OCI-LY3 (cell line): ENCODE results near the gene HHATL.

Experiments used
- H2AFZ ChIP-seq: fragments of 200-600, 300-600 bp; shearing (Covaris generic); 2 replicates; pipeline ENCODE4 v1.6.0; 2014; ENCODE audit warnings: antibody characterized with exemption, low read depth, low read length
- H3K27ac ChIP-seq: fragments of 200-600, 300-600 bp; sonication (generic); 2 replicates; pipeline ENCODE4 v1.5.1; 2014; ENCODE audit warnings: mild to moderate bottlenecking, low read length, moderate library complexity, mixed read lengths
- H3K27me3 ChIP-seq: fragments of 200-600, 300-600 bp; sonication (generic); 2 replicates; pipeline ENCODE4 v1.6.1; 2014; ENCODE audit warnings: low read depth, low read length, mixed read lengths
- H3K36me3 ChIP-seq: fragments of 200-600, 300-600 bp; sonication (generic); replicated peaks from 2 replicates; pipeline ENCODE3; 2014; ENCODE audit warnings: low read depth, low read length, mixed read lengths
- H3K4me1 ChIP-seq: fragments of 300-600, 200-600 bp; sonication (generic); 2 replicates; pipeline ENCODE4 v1.6.1; 2014; ENCODE audit warnings: low read length, mixed read lengths
- H3K4me2 ChIP-seq: fragments of 200-600, 300-600 bp; sonication (generic); 2 replicates; pipeline ENCODE4 v1.6.1; 2014; ENCODE audit warnings: low read length, mixed read lengths
- H3K4me3 ChIP-seq: fragments of 300-600, 200-600 bp; sonication (generic); 2 replicates; pipeline ENCODE4 v1.5.1; 2014; ENCODE audit warnings: antibody characterized with exemption, mild to moderate bottlenecking, low read length, moderate library complexity
- H3K79me2 ChIP-seq: fragments of 300-600, 200-600 bp; shearing (Covaris generic); 2 replicates; pipeline ENCODE4 v1.6.1; 2014; ENCODE audit warnings: mild to moderate bottlenecking, low read length, mixed read lengths
- H3K9ac ChIP-seq: fragments of 300-600, 200-600 bp; shearing (Covaris generic); 2 replicates; pipeline ENCODE4 v1.6.0; 2014; ENCODE audit warnings: mild to moderate bottlenecking, low read length, moderate library complexity
- H3K9me3 ChIP-seq: fragments of 200-600, 300-600 bp; shearing (Covaris generic); 2 replicates; pipeline ENCODE4 v1.6.1; 2014; ENCODE audit warnings: low read length, mixed read lengths; ENCODE audit not compliant: insufficient read depth
- H4K20me1 ChIP-seq: fragments of 200-600, 300-600 bp; sonication (generic); 2 replicates; pipeline ENCODE4 v1.6.1; 2016; ENCODE audit warnings: low read length, mixed read lengths; ENCODE audit not compliant: insufficient read depth
- CTCF ChIP-seq: fragments of 200-600, 300-600 bp; sonication (generic); IDR thresholded peaks from 2 replicates; pipeline ENCODE4 v1.5.1; 2014; ENCODE audit warnings: antibody characterized with exemption, low read length, low read depth
- EZH2phosphoT487 ChIP-seq: fragments of 200-600 bp; shearing (Covaris generic); IDR thresholded peaks from 2 replicates; pipeline ENCODE4 v1.6.1; 2018; ENCODE audit warnings: antibody characterized with exemption, mixed run types, low read depth

The HHATL gene

GRCh38 chr3:42663581-42664437 is 38.8 kb downstream of the HHATL start:
- H3K79me2 ChIP-seq, result no peaks in the 10 kb centered on the region
- H3K27me3 ChIP-seq, result no peaks in the 10 kb centered on the region
- H3K4me2 ChIP-seq, result no peak overlapping the region
- no peak overlapping the region for H3K27ac ChIP-seq
- H3K4me3 ChIP-seq, result no peak overlapping the region
- no peak for TF ChIP-seq EZH2phosphoT487
- H4K20me1 ChIP-seq, result no peaks in the 10 kb centered on the region; the same call in 1 of the 2 replicates
- H3K9me3 ChIP-seq, result no peaks in the 10 kb centered on the region
- no peaks in the 10 kb centered on the region for H3K36me3 ChIP-seq
- H3K4me1 ChIP-seq, result no peaks in the 10 kb centered on the region
- H2AFZ ChIP-seq, result no peak overlapping the region
- no peak overlapping the region for H3K9ac ChIP-seq

- Histone ChIP-seq H3K9me3 (no peaks in the 10 kb centered on the region), H3K27me3 (no peaks in the 10 kb centered on the region), H4K20me1 (no peaks in the 10 kb centered on the region; the same call in 1 of the 2 replicates), H3K4me1 (no peaks in the 10 kb centered on the region), H3K4me2 (no peak overlapping the region), H3K36me3 (no peaks in the 10 kb centered on the region), H3K27ac (no peak overlapping the region), H3K9ac (no peak overlapping the region), H3K79me2 (no peaks in the 10 kb centered on the region), H3K4me3 (no peak overlapping the region), H2AFZ (no peak overlapping the region)
- TF ChIP-seq EZH2phosphoT487 (no peak), CTCF (no peak)
Measured at GRCh38 chr3:42662813-42663535, 39.6 kb downstream of the HHATL start.

- Histone ChIP-seq H3K36me3 (no peaks in the 10 kb centered on the region), H4K20me1 (no peaks in the 10 kb centered on the region; the same call in 1 of the 2 replicates), H3K4me1 (no peaks in the 10 kb centered on the region), H3K4me3 (no peak overlapping the region), H3K79me2 (no peaks in the 10 kb centered on the region), H3K27me3 (no peaks in the 10 kb centered on the region), H3K27ac (no peak overlapping the region), H3K4me2 (no peak overlapping the region), H2AFZ (no peak overlapping the region), H3K9ac (no peak overlapping the region), H3K9me3 (no peaks in the 10 kb centered on the region)
- TF ChIP-seq CTCF (no peak), EZH2phosphoT487 (no peak)
Measured at GRCh38 chr3:42662037-42662812, 40.4 kb downstream of the HHATL start.

- Histone ChIP-seq H3K27ac (no peak overlapping the region), H4K20me1 (no peaks in the 10 kb centered on the region; the same call in 1 of the 2 replicates), H3K9me3 (no peaks in the 10 kb centered on the region), H3K9ac (no peak overlapping the region), H3K4me1 (no peaks in the 10 kb centered on the region), H2AFZ (no peak overlapping the region), H3K4me2 (no peak overlapping the region), H3K36me3 (no peaks in the 10 kb centered on the region), H3K4me3 (no peak overlapping the region), H3K79me2 (no peaks in the 10 kb centered on the region), H3K27me3 (no peaks in the 10 kb centered on the region)
- TF ChIP-seq CTCF, result no peak
- no peak for TF ChIP-seq EZH2phosphoT487
Measured at GRCh38 chr3:42661593-42662022, 41.0 kb downstream of the HHATL start.
